Embryonic facial prominence (tissue), 1 donor: ENCODE data around the gene ITIH3.

Experiments
- DNase-seq: peaks from one replicate; pipeline ENCODE4 v3.0.0-alpha.2; 2016; ENCODE audit errors: extremely low spot score

Gene ITIH3

GRCh38 chr3:52845691-52846431 is 51.3 kb downstream of the ITIH3 start:
- DNase-seq, result no peak

- no peak for DNase-seq
Measured at GRCh38 chr3:52846432-52846965, 51.9 kb downstream of the ITIH3 start.

GRCh38 chr3:52847241-52847640 is 52.6 kb downstream of the ITIH3 start:
- DNase-seq, result no peak

- no peak for DNase-seq
Measured at GRCh38 chr3:52847726-52848125, 53.1 kb downstream of the ITIH3 start.

DNA sequence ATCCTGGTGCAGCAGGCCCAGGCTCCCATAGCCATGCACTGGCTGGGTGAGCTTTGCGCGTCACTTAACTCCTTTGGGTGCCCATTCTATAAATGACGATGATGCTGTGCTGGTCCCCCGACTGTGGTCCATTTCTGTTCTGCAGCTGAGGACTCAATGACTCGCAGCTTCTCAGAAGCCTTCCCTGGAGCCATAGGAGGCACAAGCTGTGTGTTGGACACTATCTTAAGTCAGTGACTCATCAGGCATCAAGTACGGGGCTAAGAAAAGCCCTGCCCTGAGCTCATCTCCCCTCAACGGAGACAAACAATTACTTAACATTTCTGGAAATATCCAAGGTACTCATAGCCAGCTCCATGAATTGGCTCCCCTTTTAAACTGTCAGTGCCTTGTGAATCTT is 54.0 kb downstream of the ITIH3 start:
- no peak for DNase-seq

GRCh38 chr3:52849656-52850055 is 55.1 kb downstream of the ITIH3 start:
- DNase-seq, result no peak

DNA sequence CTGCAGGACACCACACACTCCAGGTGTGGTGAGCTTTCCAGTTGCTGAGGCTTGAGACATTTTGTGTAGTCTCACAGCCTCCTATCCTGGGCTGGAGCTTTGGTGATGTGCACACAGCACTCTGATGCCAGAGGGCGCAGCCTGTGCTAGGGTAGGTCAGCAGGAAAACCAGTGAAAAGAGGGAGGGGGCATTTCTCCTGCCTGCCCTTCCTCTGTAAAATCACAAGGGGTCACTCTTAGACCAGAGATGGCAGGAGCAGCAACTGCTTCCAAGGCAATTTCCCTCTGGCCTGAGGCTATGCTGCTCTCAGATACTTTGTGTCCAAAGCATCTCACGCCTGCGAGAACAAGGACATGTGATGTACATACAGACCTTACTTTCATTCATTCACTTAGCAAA is 56.8 kb downstream of the ITIH3 start:
- DNase-seq, result no peak

GRCh38 chr3:52852419-52852818 is 57.8 kb downstream of the ITIH3 start:
- no peak for DNase-seq

DNA sequence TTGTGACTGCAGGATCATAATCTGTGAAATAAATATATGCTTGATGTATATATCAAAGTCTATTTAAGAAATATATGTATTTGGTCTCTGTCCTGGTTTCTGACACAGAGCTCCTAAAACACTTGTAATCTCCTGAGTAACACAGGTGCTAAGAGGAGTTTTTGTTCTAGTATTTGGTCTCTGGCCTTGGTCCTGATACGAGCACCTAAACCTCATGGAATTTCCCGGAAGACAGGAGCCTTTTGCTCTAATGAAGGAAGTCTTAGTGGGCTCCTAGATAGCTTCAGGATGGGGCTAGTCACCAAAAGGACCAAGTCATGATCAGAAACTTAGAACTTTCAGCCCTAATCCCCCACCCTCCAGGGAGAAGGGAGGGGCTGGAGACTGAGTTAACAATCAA is 59.4 kb downstream of the ITIH3 start:
- no peak for DNase-seq

DNA sequence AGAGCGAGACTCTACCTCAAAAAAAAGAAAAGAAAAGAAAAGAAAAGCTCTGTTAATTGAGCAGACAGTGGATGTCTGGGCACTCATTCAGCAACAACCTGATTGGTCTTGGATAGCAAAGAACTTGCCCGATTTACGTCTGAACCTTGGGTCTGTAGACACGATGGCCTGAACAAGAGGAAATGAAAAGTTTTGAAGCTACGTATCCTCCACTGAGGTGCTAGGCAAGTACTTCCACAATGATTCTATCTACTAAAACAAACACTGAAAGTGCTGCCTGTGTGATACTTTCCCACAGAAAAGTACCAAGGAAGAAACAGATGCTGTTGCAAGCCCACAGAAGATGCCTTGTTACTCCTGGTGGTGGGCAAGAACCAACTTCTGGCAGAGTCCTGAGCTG is 62.1 kb downstream of the ITIH3 start:
- DNase-seq, result no peak

- no peak for DNase-seq
Measured at GRCh38 chr3:52857133-52857532, 62.5 kb downstream of the ITIH3 start.

- no peak for DNase-seq
Measured at GRCh38 chr3:52857864-52858263, 63.3 kb downstream of the ITIH3 start.
